Stimulated activated CD4-positive, alpha-beta T cell treated with anti-CD3 and anti-CD28 coated beads, TNF-alpha, amount 100 ng/mL, for 48 hours (primary cell): ENCODE results near the gene RTP4.
"Not testable (repeated sequence)": the region's sequence is repeated elsewhere in the genome, so short reads cannot be mapped to it uniquely, and the experiment has no call there.

ENCODE experiments used
- DNase-seq, 3 donors: peaks; one replicate each; pipeline ENCODE4 v3.0.0-alpha.2; 2020; ENCODE audit warnings: low read depth in 3 of 3

RTP4 gene

DNA sequence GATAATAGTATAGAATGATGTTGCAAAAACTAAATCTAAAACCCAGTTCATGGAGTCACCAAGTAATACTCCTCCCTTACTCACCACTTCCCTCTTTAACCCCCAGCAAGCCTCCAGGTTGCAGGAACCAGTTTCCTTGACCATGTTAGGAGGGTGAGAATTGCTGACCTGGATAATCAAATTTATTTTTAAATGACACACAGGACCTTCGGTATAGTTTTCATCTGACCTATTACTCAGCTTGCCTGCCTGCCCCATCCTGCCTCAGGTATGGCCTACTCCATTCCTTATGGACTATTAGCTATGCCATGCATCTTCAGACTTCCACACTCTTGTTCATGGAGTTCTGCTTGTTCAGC lies 883 bp downstream of the RTP4 start:
- no peak for DNase-seq

DNA sequence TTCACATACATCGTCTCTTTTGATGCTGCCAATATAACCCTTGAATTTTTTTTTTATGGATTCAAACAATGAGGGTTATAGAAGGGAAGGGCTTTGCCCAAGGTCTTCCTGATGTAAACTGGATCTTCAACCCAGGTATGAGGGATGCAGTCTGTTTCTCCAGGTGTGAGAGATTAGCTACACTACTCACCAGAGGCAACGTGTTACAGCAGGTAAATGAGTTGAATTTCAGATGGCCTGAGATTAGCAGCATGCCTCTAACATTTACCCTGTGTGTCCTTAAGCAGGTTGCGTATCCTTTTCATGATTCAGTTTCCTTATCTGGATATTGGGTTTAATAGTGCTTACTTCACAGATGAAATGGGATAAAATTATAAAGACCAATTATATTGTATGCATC lies 1.9 kb downstream of the RTP4 start:
- no peak for DNase-seq

DNA sequence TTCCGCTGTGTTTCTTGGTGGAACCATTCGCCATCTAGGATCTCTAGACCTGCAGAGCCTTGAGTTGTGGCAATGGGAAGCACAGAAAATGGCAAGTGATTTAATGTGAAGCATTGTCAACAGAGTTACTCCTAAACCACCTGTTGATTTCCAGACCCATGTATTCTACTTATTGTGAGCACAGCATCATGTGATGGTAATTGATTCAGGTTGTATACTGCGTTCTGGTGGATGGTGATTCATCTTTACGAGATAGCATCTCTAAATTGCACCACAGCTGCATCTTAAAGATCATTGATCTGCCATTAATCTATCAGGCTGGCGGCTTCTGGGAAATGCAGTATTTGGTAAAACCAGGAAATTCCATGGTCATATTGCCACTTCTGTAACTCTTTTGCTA lies 7.4 kb downstream of the RTP4 start:
- DNase-seq = no peak

DNA sequence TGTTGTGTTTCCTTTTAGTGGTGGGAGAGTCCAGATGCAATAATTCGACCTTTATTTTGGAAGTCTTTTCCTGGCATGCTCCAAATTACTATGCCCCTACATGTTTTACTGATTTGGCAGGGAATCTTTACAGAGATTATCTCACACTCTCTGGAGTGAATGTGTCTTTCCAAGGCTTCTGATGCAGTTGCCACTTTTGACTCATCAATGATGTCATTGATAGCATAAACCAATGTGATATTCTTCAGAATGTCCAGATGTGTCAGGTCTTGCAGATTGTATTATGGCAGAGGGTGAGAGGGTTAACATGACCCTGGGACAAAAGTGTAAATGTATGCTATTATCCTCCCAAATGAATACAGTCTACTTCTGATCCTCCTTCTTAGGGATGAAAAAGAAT lies 9.7 kb downstream of the RTP4 start:
- DNase-seq = no peak

DNA sequence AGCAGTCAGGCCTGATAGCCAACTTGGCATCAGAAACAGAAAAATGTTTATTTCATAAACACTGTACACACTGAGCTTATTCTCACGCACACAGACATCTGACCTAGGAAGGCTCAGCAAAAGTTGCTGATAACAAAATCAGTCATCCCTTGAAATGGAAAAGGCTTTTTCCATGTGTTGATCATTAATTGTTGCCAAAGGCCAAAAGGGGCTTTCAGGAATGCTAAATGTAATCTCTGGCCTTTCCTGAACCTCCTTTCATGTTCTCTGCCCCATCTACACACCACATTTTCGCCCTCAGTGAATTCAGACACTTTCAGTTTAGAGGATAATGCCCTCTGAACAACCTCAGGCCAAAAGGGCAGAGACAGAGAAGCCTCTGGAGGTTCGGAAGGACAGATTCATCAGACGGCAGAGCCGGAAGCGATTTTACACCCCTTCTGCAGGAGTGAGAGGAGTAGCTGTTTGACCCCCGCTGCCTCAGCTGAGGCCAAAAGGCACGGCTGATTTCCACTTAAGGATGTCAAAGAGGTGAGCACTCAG lies 14.5 kb downstream of the RTP4 start:
- no peak for DNase-seq

DNA sequence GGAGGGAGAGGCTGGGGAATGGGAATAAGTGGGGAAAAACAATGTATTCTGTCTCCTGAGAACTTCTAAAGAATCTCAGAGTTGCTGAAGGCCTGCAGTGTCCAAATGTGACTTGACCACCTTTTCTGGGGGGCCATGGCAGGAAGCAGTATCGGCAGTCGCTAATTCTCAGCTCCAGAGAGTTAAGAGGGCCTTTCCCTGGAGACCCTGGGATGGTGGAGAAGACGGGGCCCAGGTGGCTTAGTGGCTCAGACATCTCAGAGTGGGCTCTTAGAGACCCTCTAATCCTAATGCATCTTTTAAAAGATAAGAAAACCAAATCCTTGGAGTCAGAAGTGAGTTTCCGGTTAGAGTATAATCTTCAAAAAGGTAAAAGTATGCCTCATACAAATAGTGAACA lies 15.1 kb downstream of the RTP4 start:
- DNase-seq = no peak

DNA sequence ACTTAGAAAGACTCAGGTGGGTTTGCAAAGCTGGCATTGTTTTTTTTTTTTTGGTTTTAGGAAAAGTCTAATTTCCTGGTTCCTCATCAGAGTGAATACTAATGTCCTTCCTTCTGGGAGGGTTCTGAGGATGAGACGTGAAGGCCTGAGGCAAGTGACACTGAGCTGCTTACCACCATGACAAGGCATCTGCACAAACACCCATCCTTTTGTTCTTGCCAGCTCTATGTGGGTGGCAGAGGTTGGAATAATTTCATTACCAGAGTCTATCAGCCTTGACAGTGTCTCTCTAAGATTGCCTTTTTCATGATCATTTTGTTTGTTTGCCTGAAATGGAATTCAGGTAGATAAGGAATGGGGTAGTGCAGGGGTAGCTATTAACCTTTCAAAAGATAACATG lies 17.1 kb downstream of the RTP4 start:
- DNase-seq = no peak

DNA sequence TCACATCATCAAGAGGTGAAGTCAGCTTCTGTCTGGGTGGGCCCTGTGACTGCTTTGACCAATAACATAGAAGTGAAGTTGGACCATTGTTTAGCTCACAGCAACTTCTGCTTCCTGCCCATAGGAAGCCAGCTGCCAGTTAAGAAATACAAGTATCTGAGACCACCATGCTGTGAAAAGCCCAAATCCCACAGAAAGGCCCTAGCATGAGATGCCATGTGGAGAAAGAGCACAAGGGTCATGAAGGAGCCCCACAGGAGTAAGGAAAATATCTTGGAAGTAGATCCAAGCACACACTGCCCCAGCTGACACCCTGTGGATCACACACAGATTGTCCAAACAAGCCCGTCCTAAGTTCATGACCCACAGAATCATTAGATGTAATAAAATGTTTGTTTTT lies 28.5 kb downstream of the RTP4 start:
- DNase-seq = no peak

DNA sequence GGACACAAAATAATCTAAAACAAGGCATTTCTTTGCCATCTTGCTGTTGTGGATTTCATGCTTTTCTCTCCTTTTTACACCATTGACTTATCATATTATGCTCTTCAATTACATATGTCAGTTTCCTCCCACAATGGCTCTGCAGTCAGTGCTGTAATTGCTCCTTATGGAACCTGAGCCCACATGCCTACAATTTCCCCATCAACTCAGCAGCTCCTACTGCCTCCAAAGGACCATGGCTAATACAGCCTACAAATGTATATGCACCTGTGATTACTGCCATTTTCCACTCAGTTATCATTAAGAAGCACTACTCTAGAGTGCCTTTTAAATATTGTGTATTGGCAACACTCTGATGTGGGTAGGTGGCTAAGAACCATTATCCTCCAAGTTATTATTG lies 30.8 kb downstream of the RTP4 start:
- no peak for DNase-seq

DNA sequence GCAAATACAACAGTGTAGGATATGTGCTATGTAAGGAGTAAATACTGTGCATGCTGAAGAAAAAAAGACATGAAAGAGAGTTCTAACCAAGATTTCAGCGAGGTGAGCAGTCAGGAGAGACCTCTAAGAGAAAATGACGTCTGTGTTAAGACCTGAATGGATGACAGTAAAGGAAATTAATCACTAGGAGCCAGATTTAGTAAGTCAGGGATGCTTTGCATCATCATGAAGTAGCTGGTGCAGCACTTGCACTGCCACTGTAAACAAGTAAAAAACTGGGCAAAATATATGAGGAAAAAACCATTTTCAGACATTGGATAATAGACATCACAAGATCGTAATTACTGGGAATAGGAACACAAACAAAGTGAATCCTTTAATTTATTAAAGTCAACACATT lies 32.6 kb downstream of the RTP4 start:
- no peak for DNase-seq

DNA sequence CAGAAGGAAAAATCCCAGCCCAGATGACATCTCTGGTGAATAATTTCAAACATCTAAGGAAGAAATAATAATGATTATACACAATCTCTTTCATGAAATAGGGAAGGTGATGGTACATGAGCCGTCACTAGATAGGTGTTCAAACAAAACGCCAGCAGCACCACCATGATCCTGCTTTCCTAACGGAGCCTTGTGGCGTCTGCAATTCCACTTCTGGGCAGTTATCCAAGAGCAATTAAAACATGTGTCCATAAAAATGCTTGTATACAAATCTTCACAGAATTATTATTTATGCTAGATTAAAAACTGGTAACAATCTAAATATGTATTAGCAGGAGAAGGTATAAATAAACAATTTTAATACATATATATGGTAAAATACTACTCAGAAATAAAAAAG lies 33.7 kb downstream of the RTP4 start:
- no peak for DNase-seq

DNA sequence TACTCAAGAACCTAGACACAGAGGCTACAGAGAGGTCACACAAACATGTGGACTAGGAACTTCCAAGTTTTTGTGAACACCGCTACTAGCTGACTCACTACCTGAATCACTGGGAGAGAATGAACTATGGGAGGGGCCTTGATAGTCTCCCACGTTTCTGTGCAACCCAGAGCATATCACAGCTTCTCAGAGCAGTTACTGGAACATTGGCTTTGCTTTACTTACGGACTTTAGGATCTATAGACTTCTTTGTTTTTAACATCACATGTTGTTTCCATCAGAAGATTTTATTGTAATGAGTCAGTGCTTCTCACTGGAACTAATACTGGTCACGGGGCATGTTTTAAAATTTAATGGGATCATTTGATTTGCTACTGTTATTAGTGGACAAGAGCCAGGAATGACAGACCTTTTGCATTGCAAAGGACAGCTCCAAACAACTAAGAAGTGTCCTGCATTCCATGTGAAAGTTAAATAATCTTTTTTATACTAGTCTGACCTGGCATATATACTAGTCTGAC lies 35.6 kb downstream of the RTP4 start:
- no peak for DNase-seq

DNA sequence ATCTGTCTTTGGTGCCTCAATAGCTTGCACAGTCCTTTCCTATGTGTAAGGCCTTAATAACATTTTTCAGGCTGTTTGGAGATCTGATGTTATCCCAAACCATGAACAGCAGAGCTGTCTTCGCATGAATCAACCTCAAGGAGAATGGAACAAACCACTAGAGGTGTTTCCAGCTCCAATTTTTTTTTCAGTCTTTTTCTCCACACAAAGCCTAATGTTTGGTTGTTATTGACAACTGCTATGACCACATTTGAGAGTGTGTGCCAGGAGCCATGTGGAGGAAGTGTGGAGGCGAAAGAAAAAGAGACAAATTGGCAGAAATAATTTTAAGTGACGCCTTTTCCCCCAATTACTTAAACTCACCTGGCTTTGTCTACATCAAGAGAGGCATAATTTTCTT lies 38.7 kb downstream of the RTP4 start:
- DNase-seq = no peak

DNA sequence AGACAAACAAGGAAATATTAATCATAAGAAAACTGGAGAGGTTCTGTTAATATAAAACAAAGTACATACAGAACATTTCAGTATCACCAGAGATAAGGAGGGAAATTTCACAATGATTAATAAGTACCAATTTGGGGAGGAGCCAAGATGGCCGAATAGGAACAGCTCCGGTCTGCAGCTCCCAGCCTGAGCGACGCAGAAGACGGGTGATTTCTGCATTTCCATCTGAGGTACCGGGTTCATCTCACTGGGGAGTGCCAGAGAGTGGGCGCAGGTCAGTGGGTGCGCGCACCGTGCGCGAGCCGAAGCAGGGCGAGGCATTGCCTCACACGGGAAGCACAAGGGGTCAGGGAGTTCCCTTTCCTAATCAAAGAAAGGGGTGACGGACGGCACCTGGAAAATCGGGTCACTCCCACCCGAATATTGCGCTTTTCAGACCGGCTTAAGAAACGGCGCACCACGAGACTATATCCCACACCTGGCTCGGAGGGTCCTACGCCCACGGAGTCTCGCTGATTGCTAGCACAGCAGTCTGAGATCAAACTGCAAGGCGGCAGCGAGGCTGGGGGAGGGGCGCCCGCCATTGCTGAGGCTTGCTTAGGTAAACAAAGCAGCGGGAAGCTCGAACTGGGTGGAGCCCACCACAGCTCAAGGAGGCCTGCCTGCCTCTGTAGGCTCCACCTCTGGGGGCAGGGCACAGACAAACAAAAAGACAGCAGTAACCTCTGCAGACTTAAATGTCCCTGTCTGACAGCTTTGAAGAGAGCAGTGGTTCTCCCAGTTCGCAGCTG lies 44.0 kb downstream of the RTP4 start:
- not testable (repeated sequence) for DNase-seq
